Vagina (tissue), 2 donors: ENCODE data around the gene SLC46A3. TPM values are rescaled to one million over a fixed set of nuclear protein-coding genes. Genes with fewer than 3 reads are reported as not detected.
"Not testable (repeated sequence)": the region's sequence is repeated elsewhere in the genome, so short reads cannot be mapped to it uniquely, and the experiment has no call there.

Source experiments
- DNase-seq, 2 donors: peaks; one replicate each; pipeline ENCODE4 v3.0.0-alpha.2; 2017; ENCODE audit errors: extremely low spot score in 2 of 2
- H3K27ac ChIP-seq: fragments of 200-600 bp; sonication (generic); one replicate; pipeline ENCODE4 v1.5.1; 2019
- H3K27me3 ChIP-seq: fragments of 200-600 bp; sonication (generic); one replicate; pipeline ENCODE4 v1.5.1; 2019
- H3K36me3 ChIP-seq, 2 donors: fragments of 200-600 bp; sonication (generic); one replicate each; pipeline ENCODE4 v1.5.1; 2017 to 2019
- H3K4me1 ChIP-seq: fragments of 200-600 bp; sonication (generic); one replicate; pipeline ENCODE4 v1.5.1; 2019
- H3K4me3 ChIP-seq, 2 donors: fragments of 200-600 bp; sonication (generic); 1 replicate in 1 of 2; 2 replicates in 1 of 2; pipeline ENCODE4 v1.5.1; 2016 to 2019
- H3K9me3 ChIP-seq: fragments of 200-600 bp; sonication (generic); one replicate; pipeline ENCODE4 v1.5.1; 2019
- POLR2A ChIP-seq, 2 donors: fragments of 450-650 bp; IDR thresholded peaks; one replicate each; pipeline ENCODE4 v1.6.1; 2017; ENCODE audit warnings: antibody characterized with exemption in 2 of 2, mild to moderate bottlenecking in 2 of 2, moderate library complexity in 2 of 2
- POLR2AphosphoS5 ChIP-seq, 2 donors: sonication (generic); formaldehyde crosslinking; IDR thresholded peaks; one replicate each; pipeline ENCODE4 v1.9.0; 2017; ENCODE audit warnings: antibody characterized with exemption in 2 of 2, mild to moderate bottlenecking in 2 of 2, low read depth in 1 of 2; ENCODE audit not compliant: insufficient read depth in 1 of 2
- intact Hi-C: fragments of 100-400 bp; cut with DNase I; formaldehyde crosslinking; loops from one replicate; pipeline ENCODE4 v1.15.1; 2023
- total RNA-seq: library from RNA; depleted of rRNA; stranded (reverse); fragments of >200 nt; gene quantifications from one replicate; pipeline ENCODE4 v1.2.3, GENCODE V29; 2016
- TF ChIP-seq, protein P1 (sequence below), 3 experiments: fragments of 450-650 bp in 2 of 3; fragments of 200-600 bp in 1 of 3; sonication (generic) in 1 of 3; IDR thresholded peaks; one replicate each; pipeline ENCODE4 v1.5.1; 2017 to 2019; ENCODE audit warnings: antibody characterized with exemption in 3 of 3, mild to moderate bottlenecking in 2 of 3, moderate library complexity in 2 of 3

SLC46A3 gene
- total RNA-seq, 1 donor from 2014 or later = 5.2 TPM

DNA sequence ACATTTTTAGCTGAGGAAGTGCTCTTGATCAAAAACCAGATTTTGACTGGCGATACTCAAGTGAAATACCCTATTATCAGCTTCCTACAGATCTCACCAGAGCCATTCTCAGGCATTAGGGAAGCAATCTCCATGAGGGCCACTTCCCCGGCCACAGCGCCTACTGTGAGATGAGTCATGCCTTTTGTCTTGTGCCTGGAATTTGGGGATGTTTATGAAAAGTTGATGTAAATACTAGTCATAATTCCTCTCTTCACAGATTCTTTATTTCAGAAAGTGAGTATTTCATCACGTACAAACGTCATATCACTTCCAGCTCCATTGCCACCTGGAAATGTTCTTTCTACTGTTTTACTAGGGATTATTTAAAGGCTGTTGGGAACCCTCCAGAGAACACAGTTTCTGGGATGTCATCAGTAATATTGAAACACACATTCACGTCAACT, 25.3 kb upstream of the SLC46A3 start:
- Histone ChIP-seq H3K4me3 (no peak overlapping the region), H3K27me3 (no peaks in the 10 kb centered on the region), H3K36me3 (no peaks in the 10 kb centered on the region), H3K4me1 (no peaks in the 10 kb centered on the region), H3K27ac (no peak overlapping the region), H3K9me3 (no peaks in the 10 kb centered on the region)
- DNase-seq = no peak
- TF ChIP-seq, protein P1, sequence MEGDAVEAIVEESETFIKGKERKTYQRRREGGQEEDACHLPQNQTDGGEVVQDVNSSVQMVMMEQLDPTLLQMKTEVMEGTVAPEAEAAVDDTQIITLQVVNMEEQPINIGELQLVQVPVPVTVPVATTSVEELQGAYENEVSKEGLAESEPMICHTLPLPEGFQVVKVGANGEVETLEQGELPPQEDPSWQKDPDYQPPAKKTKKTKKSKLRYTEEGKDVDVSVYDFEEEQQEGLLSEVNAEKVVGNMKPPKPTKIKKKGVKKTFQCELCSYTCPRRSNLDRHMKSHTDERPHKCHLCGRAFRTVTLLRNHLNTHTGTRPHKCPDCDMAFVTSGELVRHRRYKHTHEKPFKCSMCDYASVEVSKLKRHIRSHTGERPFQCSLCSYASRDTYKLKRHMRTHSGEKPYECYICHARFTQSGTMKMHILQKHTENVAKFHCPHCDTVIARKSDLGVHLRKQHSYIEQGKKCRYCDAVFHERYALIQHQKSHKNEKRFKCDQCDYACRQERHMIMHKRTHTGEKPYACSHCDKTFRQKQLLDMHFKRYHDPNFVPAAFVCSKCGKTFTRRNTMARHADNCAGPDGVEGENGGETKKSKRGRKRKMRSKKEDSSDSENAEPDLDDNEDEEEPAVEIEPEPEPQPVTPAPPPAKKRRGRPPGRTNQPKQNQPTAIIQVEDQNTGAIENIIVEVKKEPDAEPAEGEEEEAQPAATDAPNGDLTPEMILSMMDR (IDR thresholded peaks at IDR 0.05) = no peak
- intact Hi-C loops = no loop called here

DNA sequence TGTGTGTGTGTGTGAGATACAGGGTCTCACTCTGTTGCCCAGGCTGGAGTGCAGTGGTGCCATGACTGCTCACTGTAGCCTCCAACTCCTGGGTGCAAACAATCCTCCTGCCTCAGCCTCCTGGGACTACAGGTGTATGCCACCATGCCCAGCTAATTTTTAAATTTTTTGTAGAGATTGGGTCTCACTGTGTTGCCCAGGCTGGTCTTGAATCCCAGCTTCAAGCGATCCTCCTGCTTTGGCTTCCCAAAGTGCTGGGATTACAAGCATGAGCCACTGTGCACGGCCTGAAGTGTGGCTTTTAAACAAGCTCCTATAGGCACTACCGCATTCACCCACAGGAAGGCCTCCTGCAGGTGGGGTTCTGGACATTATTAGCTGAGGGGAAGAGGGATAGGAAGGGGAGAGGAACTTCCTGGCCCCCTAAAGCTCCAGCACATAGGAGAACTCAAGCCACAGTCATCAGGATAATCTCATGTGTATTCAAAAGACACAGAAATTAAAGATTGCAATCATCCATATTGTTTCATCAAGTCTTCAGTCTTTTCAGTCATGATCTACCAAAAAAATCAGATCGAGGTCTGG, 24.8 kb upstream of the SLC46A3 start:
- no peaks in the 10 kb centered on the region for H3K36me3 ChIP-seq
- H3K27me3 ChIP-seq = no peaks in the 10 kb centered on the region
- no peaks in the 10 kb centered on the region for H3K9me3 ChIP-seq
- no peaks in the 10 kb centered on the region for H3K4me1 ChIP-seq
- H3K27ac ChIP-seq = no peak overlapping the region
- TF ChIP-seq, protein P1 (IDR thresholded peaks at IDR 0.05) = no peak
- TF ChIP-seq POLR2A (IDR thresholded peaks at IDR 0.05) (no peak), POLR2AphosphoS5 (IDR thresholded peaks at IDR 0.05; ENCODE audit: insufficient read depth in 1 of 2, low read depth in 1 of 2) (no peak)
- no peak for DNase-seq
- H3K4me3 ChIP-seq = no peak overlapping the region
- intact Hi-C loops = no loop called here

DNA sequence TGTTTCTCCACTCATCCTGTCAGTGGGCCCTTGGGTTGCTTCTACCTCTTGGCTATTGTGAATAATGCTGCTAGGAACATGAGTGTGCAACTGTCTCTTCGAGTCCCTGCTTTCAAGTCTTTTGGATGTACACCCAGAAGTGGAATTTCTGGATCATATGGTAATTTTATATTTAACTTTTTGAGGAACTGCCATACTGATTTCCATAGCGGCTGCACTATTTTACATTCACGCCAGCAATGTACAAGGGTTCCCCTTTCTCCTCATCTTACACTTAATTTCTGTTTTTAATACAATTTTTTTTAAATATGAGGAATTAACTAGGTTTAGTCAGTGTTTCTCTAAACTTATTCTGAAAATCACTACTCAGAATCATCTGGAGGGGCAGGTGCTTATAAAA, 24.2 kb upstream of the SLC46A3 start:
- intact Hi-C loops = no loop called here

DNA sequence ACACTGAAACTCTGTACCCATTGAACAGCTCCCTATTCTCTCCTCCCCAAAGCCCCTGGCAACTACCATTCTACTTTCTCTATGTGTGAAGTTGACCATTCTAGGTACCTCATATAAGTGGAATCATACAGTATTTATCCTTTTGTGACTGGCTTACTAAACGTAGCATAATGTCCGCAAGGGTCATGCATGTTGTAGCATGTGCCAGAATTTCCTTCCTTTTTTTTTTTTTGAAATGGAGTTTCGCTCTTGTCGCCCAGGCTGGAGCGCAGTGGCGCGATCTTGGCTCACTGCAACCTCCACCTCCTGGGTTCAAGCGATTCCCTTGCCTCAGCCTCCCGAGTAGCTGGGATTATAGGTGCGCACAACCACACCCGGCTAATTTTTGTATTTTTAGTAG, 23.7 kb upstream of the SLC46A3 start:
- H3K9me3 ChIP-seq, H3K4me3 ChIP-seq, H3K4me1 ChIP-seq, intact Hi-C loops, H3K36me3 ChIP-seq, H3K27ac ChIP-seq, H3K27me3 ChIP-seq: not testable (repeated sequence)
- DNase-seq = peak in 1 of 2 donors; percentile 6

More for the DNA sequence above, 24.2 kb upstream of the SLC46A3 start:
- TF ChIP-seq, protein P1 (IDR thresholded peaks at IDR 0.05) = no peak
- TF ChIP-seq POLR2AphosphoS5 (IDR thresholded peaks at IDR 0.05; ENCODE audit: insufficient read depth in 1 of 2, low read depth in 1 of 2) (no peak), POLR2A (IDR thresholded peaks at IDR 0.05) (no peak)
- no peak overlapping the region for H3K27ac ChIP-seq
- H3K4me1 ChIP-seq = no peaks in the 10 kb centered on the region
- no peaks in the 10 kb centered on the region for H3K9me3 ChIP-seq
- H3K27me3 ChIP-seq = no peaks in the 10 kb centered on the region
- no peak overlapping the region for H3K4me3 ChIP-seq
- H3K36me3 ChIP-seq = no peaks in the 10 kb centered on the region
- no peak for DNase-seq

DNA sequence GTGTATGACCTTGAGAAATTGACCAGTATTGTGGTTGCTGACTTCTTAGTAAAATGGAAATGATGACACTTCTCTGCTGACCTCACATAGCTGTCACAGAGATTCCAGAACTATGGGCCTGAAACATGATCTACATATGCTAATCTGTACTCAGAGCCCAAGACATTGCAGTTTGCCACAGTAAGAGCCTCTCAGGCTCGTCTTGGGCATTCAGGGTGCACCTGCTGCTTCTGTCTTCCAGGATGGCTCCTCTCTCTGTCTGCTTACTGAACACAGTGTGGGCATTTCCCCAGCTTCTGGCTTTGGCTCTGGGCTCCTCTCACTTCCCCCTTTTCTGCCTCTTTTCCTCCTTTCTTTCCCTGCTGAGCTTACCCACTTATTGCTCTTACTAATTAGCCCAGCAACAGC, 22.3 kb upstream of the SLC46A3 start:
- no peaks in the 10 kb centered on the region for H3K9me3 ChIP-seq
- intact Hi-C loops = no loop called here
- TF ChIP-seq, protein P1 (IDR thresholded peaks at IDR 0.05) = no peak
- TF ChIP-seq POLR2A (IDR thresholded peaks at IDR 0.05) (no peak), POLR2AphosphoS5 (IDR thresholded peaks at IDR 0.05; ENCODE audit: insufficient read depth in 1 of 2, low read depth in 1 of 2) (no peak)

More for the DNA sequence above, 22.3 kb upstream of the SLC46A3 start:
- peak in 1 of 2 donors; percentile 64 for DNase-seq
- Histone ChIP-seq H3K36me3 (no peaks in the 10 kb centered on the region), H3K4me1 (no peaks in the 10 kb centered on the region), H3K27me3 (no peaks in the 10 kb centered on the region), H3K27ac (no peak overlapping the region), H3K4me3 (no peak overlapping the region)
